ENCODE data around the gene A3GALT2.
A peak's percentile ranks its signal among the peaks of the same experiment; 100 is the strongest.

The A3GALT2 gene

GRCh38 chr1:33331444-33332356 lies 10.8 kb upstream of the A3GALT2 start:
- DNase-seq, result no peak

GRCh38 chr1:33330906-33331305 lies 10.0 kb upstream of the A3GALT2 start:
- DNase-seq, result no peak

- no peak for DNase-seq
Observed at GRCh38 chr1:33330361-33330890, 9.5 kb upstream of the A3GALT2 start.

GRCh38 chr1:33329600-33330305 lies 8.9 kb upstream of the A3GALT2 start:
- no peak for DNase-seq

- no peak for DNase-seq
Observed at GRCh38 chr1:33328817-33329216, 7.9 kb upstream of the A3GALT2 start.

- peak in 1 of 3 experiments; percentile 80 for DNase-seq
Observed at GRCh38 chr1:33327587-33328325, 6.9 kb upstream of the A3GALT2 start.

GRCh38 chr1:33326785-33327184 lies 5.9 kb upstream of the A3GALT2 start:
- no peak for DNase-seq

GRCh38 chr1:33324677-33325575 lies 4.0 kb upstream of the A3GALT2 start:
- DNase-seq, result no peak

- DNase-seq, result no peak
Observed at GRCh38 chr1:33323663-33324477, 3.0 kb upstream of the A3GALT2 start.

GRCh38 chr1:33322870-33323585 lies 2.1 kb upstream of the A3GALT2 start:
- no peak for DNase-seq

- no peak for DNase-seq
Observed at GRCh38 chr1:33322109-33322508, 1.2 kb upstream of the A3GALT2 start.

GRCh38 chr1:33321178-33321577 lies 280 bp upstream of the A3GALT2 start:
- no peak for DNase-seq

GRCh38 chr1:33319949-33320618 lies 814 bp downstream of the A3GALT2 start:
- DNase-seq, result no peak

- no peak for DNase-seq
Observed at GRCh38 chr1:33319186-33319948, 1.5 kb downstream of the A3GALT2 start.

- no peak for DNase-seq
Observed at GRCh38 chr1:33317946-33318345, 3.0 kb downstream of the A3GALT2 start.

- no peak for DNase-seq
Observed at GRCh38 chr1:33317354-33317753, 3.5 kb downstream of the A3GALT2 start.

GRCh38 chr1:33316601-33317000 lies 4.3 kb downstream of the A3GALT2 start:
- DNase-seq, result no peak

- no peak for DNase-seq
Observed at GRCh38 chr1:33314416-33314815, 6.5 kb downstream of the A3GALT2 start.

GRCh38 chr1:33312413-33312749 lies 8.5 kb downstream of the A3GALT2 start:
- DNase-seq, result no peak

Data from NCI-H1417 (cell line).